CD4-positive, CD25-positive, alpha-beta regulatory T cell (primary cell): ENCODE results near the gene TMOD2. TPM values are rescaled to one million over a fixed set of nuclear protein-coding genes. Genes with fewer than 3 reads are reported as not detected.

ENCODE experiments used
- ATAC-seq, 2 donors: fragments of 150-1000 bp; cut with Tn5 transposase; one replicate each; pipeline ENCODE4 v1.10.0; 2021; ENCODE audit warnings: low read depth in 2 of 2, moderate number of reproducible peaks in 2 of 2, moderate library complexity in 1 of 2
- DNase-seq, 3 donors: peaks; one replicate each; pipeline versions ENCODE4 v3.0.0 to v3.0.0-alpha.2; 2012 to 2022; ENCODE audit warnings: mixed read lengths in 1 of 3
- H3K27ac ChIP-seq: one replicate; pipeline ENCODE4 v1.7.0; 2013; ENCODE audit warnings: mild to moderate bottlenecking, low read length; ENCODE audit not compliant: insufficient read depth, poor library complexity, severe bottlenecking
- H3K27me3 ChIP-seq: one replicate; pipeline ENCODE4 v1.7.0; 2013; ENCODE audit warnings: low read length; ENCODE audit not compliant: control insufficient read depth, insufficient read depth
- H3K36me3 ChIP-seq: one replicate; pipeline ENCODE4 v1.7.0; 2013; ENCODE audit warnings: mild to moderate bottlenecking, low read length, moderate library complexity; ENCODE audit not compliant: control insufficient read depth, insufficient read depth
- H3K4me1 ChIP-seq: 2 replicates; pipeline ENCODE4 v1.7.0; 2013; ENCODE audit warnings: mild to moderate bottlenecking, low read length; ENCODE audit not compliant: insufficient read depth, control insufficient read depth, poor library complexity, severe bottlenecking
- H3K4me3 ChIP-seq: one replicate; pipeline ENCODE4 v1.7.0; 2013; ENCODE audit warnings: low read depth, mild to moderate bottlenecking, low read length, moderate library complexity
- H3K9me3 ChIP-seq, 2 experiments: 1 replicate in 1 of 2; 2 replicates in 1 of 2; pipeline ENCODE4 v1.7.0; 2013; ENCODE audit warnings: low read length in 2 of 2, mild to moderate bottlenecking in 1 of 2, moderate library complexity in 1 of 2; ENCODE audit not compliant: control insufficient read depth in 2 of 2
- H3K27ac Mint-ChIP-seq, 3 donors: one replicate each; pipeline ENCODE4 v1.8.0; 2020 to 2022; ENCODE audit warnings: mild to moderate bottlenecking in 3 of 3, mixed read lengths in 3 of 3, moderate library complexity in 2 of 3
- H3K27me3 Mint-ChIP-seq: one replicate; pipeline ENCODE4 v1.8.0; 2022; ENCODE audit warnings: mild to moderate bottlenecking, mixed read lengths
- H3K36me3 Mint-ChIP-seq: one replicate; pipeline ENCODE4 v1.8.0; 2020; ENCODE audit warnings: mixed read lengths
- H3K4me1 Mint-ChIP-seq, 4 donors: one replicate each; pipeline ENCODE4 v1.8.0; 2020 to 2022; ENCODE audit warnings: mixed read lengths in 4 of 4, mild to moderate bottlenecking in 1 of 4
- H3K4me3 Mint-ChIP-seq, 4 donors: one replicate each; pipeline ENCODE4 v1.8.0; 2020 to 2022; ENCODE audit warnings: mild to moderate bottlenecking in 4 of 4, mixed read lengths in 4 of 4, moderate library complexity in 3 of 4
- H3K9me3 Mint-ChIP-seq, 7 donors: one replicate each; pipeline ENCODE4 v1.8.0; 2020 to 2022; ENCODE audit warnings: mixed read lengths in 7 of 7, mild to moderate bottlenecking in 3 of 7, moderate library complexity in 2 of 7
- polyA plus RNA-seq, 4 donors: library from polyadenylated mRNA; unstranded; fragments of 300-500 nt; fragmentation: Illumina TruSeq; gene quantifications; one replicate each; pipeline ENCODE4 v1.2.3, GENCODE V29; 2021
- total RNA-seq: library from RNA; stranded (reverse); gene quantifications from one replicate; pipeline ENCODE4 v1.2.3, GENCODE V29; 2022

The TMOD2 gene
- total and polyA plus RNA-seq, 5 donors from 2014 or later, result 0.87 to 3.7 (median 1.2) TPM

- DNase-seq (no peak), ATAC-seq (no peak)
- H3K4me3 ChIP-seq, result no peak overlapping the region
- Mint-ChIP-seq H3K9me3 (no peaks in the 10 kb centered on the region), H3K36me3 (peaks cover 3% of the 10 kb centered on the region), H3K27me3 (no peaks in the 10 kb centered on the region), H3K27ac (peak overlapping the region in 1 of 3 donors; percentile 71), H3K4me3 (peak overlapping the region in 2 of 4 donors; percentile 2 to 55), H3K4me1 (peaks cover 60 to 89% (median 73%) of the 10 kb centered on the region in 4 donors)
- peaks cover 66% of the 10 kb centered on the region for H3K4me1 ChIP-seq
- no peaks in the 10 kb centered on the region for H3K9me3 ChIP-seq
- no peaks in the 10 kb centered on the region for H3K27me3 ChIP-seq
- no peaks in the 10 kb centered on the region for H3K36me3 ChIP-seq
- H3K27ac ChIP-seq, result no peak overlapping the region
Measured at GRCh38 chr15:51841406-51842040, 90.1 kb downstream of the TMOD2 start.

- Histone ChIP-seq H3K4me3 (no peak overlapping the region), H3K4me1 (peaks cover 73% of the 10 kb centered on the region), H3K36me3 (no peaks in the 10 kb centered on the region), H3K27ac (no peak overlapping the region), H3K9me3 (no peaks in the 10 kb centered on the region), H3K27me3 (no peaks in the 10 kb centered on the region)
- Mint-ChIP-seq H3K27me3 (no peaks in the 10 kb centered on the region), H3K4me1 (peaks cover 62 to 89% (median 74%) of the 10 kb centered on the region in 4 donors), H3K27ac (no peak overlapping the region), H3K4me3 (peak overlapping the region in 2 of 4 donors; percentile 60 to 75), H3K9me3 (peaks cover 0 to 1% (median 0%) of the 10 kb centered on the region in 7 donors), H3K36me3 (peaks cover 6% of the 10 kb centered on the region)
- DNase-seq (no peak), ATAC-seq (no peak)
Measured at GRCh38 chr15:51842265-51842664, 90.9 kb downstream of the TMOD2 start.

GRCh38 chr15:51842852-51843737, 91.7 kb downstream of the TMOD2 start:
- Histone ChIP-seq H3K27ac (no peak overlapping the region), H3K27me3 (no peaks in the 10 kb centered on the region), H3K4me3 (no peak overlapping the region), H3K4me1 (peaks cover 69% of the 10 kb centered on the region), H3K9me3 (no peaks in the 10 kb centered on the region), H3K36me3 (no peaks in the 10 kb centered on the region)
- DNase-seq (no peak), ATAC-seq (no peak)
- peaks cover 57 to 84% (median 69%) of the 10 kb centered on the region in 4 donors for H3K4me1 Mint-ChIP-seq
- peak overlapping the region in 2 of 4 donors; percentile 7 to 18 for H3K4me3 Mint-ChIP-seq
- peak overlapping the region in 2 of 3 donors; percentile 34 to 79 for H3K27ac Mint-ChIP-seq
- H3K36me3 Mint-ChIP-seq, result peaks cover 6% of the 10 kb centered on the region
- H3K9me3 Mint-ChIP-seq, result peaks cover 0 to 1% (median 0%) of the 10 kb centered on the region in 7 donors
- H3K27me3 Mint-ChIP-seq, result no peaks in the 10 kb centered on the region

GRCh38 chr15:51844747-51845426, 93.5 kb downstream of the TMOD2 start:
- ATAC-seq (no peak), DNase-seq (no peak)
- H3K27ac ChIP-seq, result no peak overlapping the region
- Mint-ChIP-seq H3K36me3 (peaks cover 14% of the 10 kb centered on the region), H3K27me3 (no peaks in the 10 kb centered on the region), H3K27ac (peak overlapping the region in 1 of 3 donors; percentile 50), H3K9me3 (peaks cover 0 to 1% (median 0%) of the 10 kb centered on the region in 7 donors), H3K4me3 (peak overlapping the region; percentile 6 to 76 (median 16)), H3K4me1 (peaks cover 61 to 82% (median 73%) of the 10 kb centered on the region in 4 donors)
- H3K27me3 ChIP-seq, result no peaks in the 10 kb centered on the region
- peaks cover 61% of the 10 kb centered on the region for H3K4me1 ChIP-seq
- H3K4me3 ChIP-seq, result no peak overlapping the region
- H3K9me3 ChIP-seq, result no peaks in the 10 kb centered on the region
- no peaks in the 10 kb centered on the region for H3K36me3 ChIP-seq

GRCh38 chr15:51846066-51846462, 94.7 kb downstream of the TMOD2 start:
- no peaks in the 10 kb centered on the region for H3K27me3 Mint-ChIP-seq
- peaks cover 18% of the 10 kb centered on the region for H3K36me3 Mint-ChIP-seq
- DNase-seq (no peak), ATAC-seq (no peak)
- H3K9me3 Mint-ChIP-seq, result peaks cover 0 to 1% (median 0%) of the 10 kb centered on the region in 7 donors
- H3K27ac ChIP-seq, result no peak overlapping the region
- H3K36me3 ChIP-seq, result no peaks in the 10 kb centered on the region
- peak overlapping the region; percentile 52 for H3K4me3 ChIP-seq
- H3K4me1 Mint-ChIP-seq, result peaks cover 58 to 84% (median 72%) of the 10 kb centered on the region in 4 donors
- peak overlapping the region; percentile 20 to 66 (median 64) for H3K27ac Mint-ChIP-seq
- H3K9me3 ChIP-seq, result no peaks in the 10 kb centered on the region
- H3K4me3 Mint-ChIP-seq, result peak overlapping the region in 3 of 4 donors; percentile 29 to 60 (median 51)
- H3K4me1 ChIP-seq, result peaks cover 52% of the 10 kb centered on the region
- H3K27me3 ChIP-seq, result no peaks in the 10 kb centered on the region

- Histone ChIP-seq H3K9me3 (no peaks in the 10 kb centered on the region), H3K4me3 (peak overlapping the region; percentile 52), H3K4me1 (peaks cover 47% of the 10 kb centered on the region), H3K27me3 (no peaks in the 10 kb centered on the region), H3K27ac (no peak overlapping the region), H3K36me3 (no peaks in the 10 kb centered on the region)
- H3K9me3 Mint-ChIP-seq, result peaks cover 0 to 1% (median 0%) of the 10 kb centered on the region in 7 donors
- peak in 2 of 3 donors; percentile 5 to 10 for DNase-seq
- ATAC-seq, result peak in 1 of 2 donors; percentile 45
- peak overlapping the region; percentile 48 to 81 (median 64) for H3K27ac Mint-ChIP-seq
- H3K36me3 Mint-ChIP-seq, result peaks cover 18% of the 10 kb centered on the region
- H3K4me1 Mint-ChIP-seq, result peaks cover 53 to 83% (median 69%) of the 10 kb centered on the region in 4 donors
- H3K4me3 Mint-ChIP-seq, result peak overlapping the region; percentile 29 to 62 (median 43)
- no peaks in the 10 kb centered on the region for H3K27me3 Mint-ChIP-seq
Measured at GRCh38 chr15:51846463-51847230, 95.2 kb downstream of the TMOD2 start.

GRCh38 chr15:51848811-51849210, 97.4 kb downstream of the TMOD2 start:
- Mint-ChIP-seq H3K4me3 (no peak overlapping the region), H3K4me1 (peaks cover 44 to 84% (median 70%) of the 10 kb centered on the region in 4 donors), H3K27me3 (no peaks in the 10 kb centered on the region), H3K27ac (peak overlapping the region; percentile 8 to 77 (median 74)), H3K9me3 (peaks cover 0 to 1% (median 0%) of the 10 kb centered on the region in 7 donors), H3K36me3 (peaks cover 18% of the 10 kb centered on the region)
- H3K4me1 ChIP-seq, result peaks cover 27% of the 10 kb centered on the region
- no peaks in the 10 kb centered on the region for H3K36me3 ChIP-seq
- H3K27ac ChIP-seq, result no peak overlapping the region
- no peaks in the 10 kb centered on the region for H3K27me3 ChIP-seq
- H3K9me3 ChIP-seq, result no peaks in the 10 kb centered on the region
- no peak overlapping the region for H3K4me3 ChIP-seq
- ATAC-seq (no peak), DNase-seq (no peak)
